ENCODE data around the gene MRPL55. TPM values are rescaled to one million over a fixed set of nuclear protein-coding genes. Genes with fewer than 3 reads are reported as not detected.
A peak's percentile ranks its signal among the peaks of the same experiment; 100 is the strongest.

MRPL55 gene
- total and polyA plus RNA-seq, 2 of the 13 experiments (the other 11 are each of a cell fraction or from before 2014, with no cell fraction given), result 58.6 to 92.9 TPM

- TF ChIP-seq EP300 (IDR thresholded peaks at IDR 0.05; ENCODE audit: low read depth in 2 of 2, low read length in 2 of 2), result no peak
- TF ChIP-seq EP300 (CRISPR knock-in tag; IDR thresholded peaks at IDR 0.05; ENCODE audit: borderline replicate concordance), result no peak
- TF ChIP-seq ISL2 (CRISPR knock-in tag; IDR thresholded peaks at IDR 0.05), result no peak
- TF ChIP-seq MBD4 (IDR thresholded peaks at IDR 0.05; ENCODE audit: borderline replicate concordance, low read length), result no peak
- TF ChIP-seq ZNF230 (CRISPR knock-in tag; IDR thresholded peaks at IDR 0.05), result no peak
- no peak for TF ChIP-seq KDM4B (CRISPR knock-in tag; IDR thresholded peaks at IDR 0.05)
- no peak for TF ChIP-seq ZNF121 (CRISPR knock-in tag; IDR thresholded peaks at IDR 0.05)
- TF ChIP-seq NBN (conservative IDR thresholded peaks at IDR 0.05), result no peak
- TF ChIP-seq PBX2 (CRISPR knock-in tag; IDR thresholded peaks at IDR 0.05), result no peak
- TF ChIP-seq ZNF83 (CRISPR knock-in tag; IDR thresholded peaks at IDR 0.05; ENCODE audit: borderline replicate concordance), result no peak
- no peak for TF ChIP-seq SRY (CRISPR knock-in tag; IDR thresholded peaks at IDR 0.05)
These were observed 48.5 kb downstream of the MRPL55 start (continued) for GRCh38 chr1:228060458-228061190.

- BruUV-seq (replicated peaks), result no TSS peak
- H2AFZ ChIP-seq (ENCODE audit: low read length), result no peak overlapping the region
- in situ Hi-C loops (cut with HindIII; ENCODE audit: extremely low pct_ligation_motif_present, low pct_unique_long_range_greater_than_20kb) (no loop called here), intact Hi-C loops (cut with micrococcal nuclease; ENCODE audit: unreplicated experiment) (no loop called here)
- POLR2A ChIA-PET, result no interaction called here
- no peak overlapping the region for H3K9ac ChIP-seq (ENCODE audit: insufficient read depth, low read depth, low read length)
- FAIRE-seq (no peak), ATAC-seq (0 out of 3 replicates have a peak, but pooled peaks have one; percentile 13), DNase-seq (ENCODE audit: low spot score) (no peak)
- no peak overlapping the region for H3K4me3 ChIP-seq (replicated peaks in 1 of 3; ENCODE audit: insufficient read depth in 1 of 3, low read depth in 2 of 3, low read length in 3 of 3)
- H3K27ac ChIP-seq (ENCODE audit: extremely low read length, insufficient read depth, low read length), result no peak overlapping the region
- CTCF ChIA-PET (ENCODE audit: low intra/inter-chr PET ratio, low total read pairs), result no interaction called here
- H3K27me3 ChIP-seq (ENCODE audit: control insufficient read depth in 1 of 2, insufficient read depth in 2 of 2, low read length in 2 of 2), result peaks cover 8 to 30% of the 10 kb centered on the region in 2 experiments; a peak in 4 of 5 replicates
- H3K9me3 ChIP-seq (ENCODE audit: low read length), result no peaks in the 10 kb centered on the region
- H3K36me3 ChIP-seq (replicated peaks in 1 of 2; ENCODE audit: control insufficient read depth in 1 of 2, insufficient read depth in 2 of 2, low read length in 2 of 2), result no peaks in the 10 kb centered on the region
- WGBS (ENCODE audit: low lambda C conversion rate), result 27% methylated on average over 3 of the region's 33 CpGs
- no peaks in the 10 kb centered on the region for H3K4me1 ChIP-seq (ENCODE audit: insufficient read depth, low read length)
- no peak for TF ChIP-seq ZNF790 (CRISPR knock-in tag; IDR thresholded peaks at IDR 0.05; ENCODE audit: borderline replicate concordance)
- no peak for TF ChIP-seq ZSCAN9 (CRISPR knock-in tag; IDR thresholded peaks at IDR 0.05; ENCODE audit: borderline replicate concordance)
- no peak overlapping the region for H3K4me2 ChIP-seq (ENCODE audit: low read depth, low read length)
- no peaks in the 10 kb centered on the region for H3K79me2 ChIP-seq (ENCODE audit: insufficient read depth, low read length)
- no peaks in the 10 kb centered on the region for H4K20me1 ChIP-seq (ENCODE audit: insufficient read depth, low read length)
These were observed 49.3 kb downstream of the MRPL55 start for GRCh38 chr1:228059634-228060457.

Measured in HepG2 (cell line).